Adrenal gland (tissue), 12 donors: ENCODE results near the gene FBLIM1. TPM values are rescaled to one million over a fixed set of nuclear protein-coding genes. Genes with fewer than 3 reads are reported as not detected.
A peak's percentile ranks its signal among the peaks of the same experiment; 100 is the strongest.

Source experiments
- DNase-seq, 7 donors: peaks; one replicate each; pipeline ENCODE4 v3.0.0-alpha.2; 2019 to 2020
- H3K27ac ChIP-seq, 5 donors: fragments of 200-600 bp; sonication (generic) in 4 of 5; 1 replicate in 3 of 5; 2 replicates in 2 of 5; pipeline versions ENCODE4 v1.5.1 to v1.8.0; 2016 to 2020; ENCODE audit warnings: mild to moderate bottlenecking in 1 of 5
- H3K27me3 ChIP-seq: fragments of 200-600 bp; 2 replicates; pipeline ENCODE4 v1.8.0; 2021
- H3K36me3 ChIP-seq, 2 donors: fragments of 200-600 bp; replicated peaks in 1 of 2; 1 replicate in 1 of 2; 2 replicates in 1 of 2; pipeline versions ENCODE4 v1.5.1 to v1.8.0; 2018 to 2022
- H3K4me1 ChIP-seq, 2 donors: fragments of 200-600 bp; replicated peaks in 1 of 2; 1 replicate in 1 of 2; 2 replicates in 1 of 2; pipeline versions ENCODE4 v1.5.1 to v1.8.0; 2018 to 2021
- H3K4me3 ChIP-seq, 4 donors: fragments of 200-600 bp; sonication (generic) in 3 of 4; one replicate each; pipeline ENCODE4 v1.5.1; 2016 to 2018
- H3K9me3 ChIP-seq, 3 donors: fragments of 200-600 bp; sonication (generic) in 1 of 3; replicated peaks in 1 of 3; 1 replicate in 2 of 3; 2 replicates in 1 of 3; pipeline versions ENCODE4 v1.5.1 to v1.8.0; 2016 to 2021
- POLR2A ChIP-seq, 2 donors: fragments of 450-650 bp; IDR thresholded peaks; one replicate each; pipeline ENCODE4 v1.6.1; 2017; ENCODE audit warnings: antibody characterized with exemption in 2 of 2, mild to moderate bottlenecking in 2 of 2, moderate library complexity in 1 of 2
- WGBS, 4 donors: extraction: QIAGEN DNeasy Blood & Tissue Kit in 2 of 4; methylation state at CpG; one replicate each; pipeline versions ENCODE4 v1.1.5 to v1.1.7; 2013 to 2017; 5-methylcytosine and 5-hydroxymethylcytosine counted together
- intact Hi-C, 2 donors: fragments of 100-400 bp; cut with DNase I; formaldehyde crosslinking; loops; one replicate each; pipeline versions ENCODE4 v1.14.1 to v1.15.0; 2022 to 2023
- polyA plus RNA-seq, 3 donors: library from polyadenylated mRNA; stranded (reverse); fragments of 200-250 nt in 2 of 3; fragments of 350-450 nt in 1 of 3; fragmentation: Illumina TruSeq in 1 of 3; extraction: RNeasy Lipid Tissue Mini Kit (QIAGEN cat#74804) in 1 of 3; gene quantifications; one replicate each; pipeline ENCODE4 v1.2.3, GENCODE V29; 2013 to 2014
- total RNA-seq, 9 donors: library from RNA; depleted of rRNA in 4 of 9; stranded (reverse); fragments of >200 nt in 4 of 9; fragments of 120-200 nt in 1 of 9; fragmentation: NEBNext Ultra II Directional in 1 of 9; extraction: Animal tissue kit (Norgen Biotek cat#: 25700) in 1 of 9; gene quantifications; one replicate each; pipeline versions ENCODE4 v1.1.0 to v1.2.4, GENCODE V29; 2013 to 2023
- TF ChIP-seq, protein P1 (sequence below), 6 experiments: fragments of 450-650 bp in 4 of 6; fragments of 200-600 bp in 2 of 6; sonication (generic) in 1 of 6; IDR thresholded peaks; 1 replicate in 5 of 6; 2 replicates in 1 of 6; pipeline versions ENCODE4 v1.5.1 to v1.8.0; 2016 to 2021; ENCODE audit warnings: antibody characterized with exemption in 6 of 6, mild to moderate bottlenecking in 2 of 6, moderate library complexity in 1 of 6
- donor health status: healthy with polysubstance abuse.
- donor health status: Bipolar disorder and iron deficiency.
- donor health status: DM: yes; HTN: yes; CAD: no.
- donor health status: DM: no; HTN: no; CAD: no.
- donor health status: DM: no; HTN: no; CAD: no.
- donor health status: DM: yes; HTN: yes; CAD: no.

Gene FBLIM1
- total and polyA plus RNA-seq, 12 donors, result 4.0 to 103 (median 44.4) TPM

DNA sequence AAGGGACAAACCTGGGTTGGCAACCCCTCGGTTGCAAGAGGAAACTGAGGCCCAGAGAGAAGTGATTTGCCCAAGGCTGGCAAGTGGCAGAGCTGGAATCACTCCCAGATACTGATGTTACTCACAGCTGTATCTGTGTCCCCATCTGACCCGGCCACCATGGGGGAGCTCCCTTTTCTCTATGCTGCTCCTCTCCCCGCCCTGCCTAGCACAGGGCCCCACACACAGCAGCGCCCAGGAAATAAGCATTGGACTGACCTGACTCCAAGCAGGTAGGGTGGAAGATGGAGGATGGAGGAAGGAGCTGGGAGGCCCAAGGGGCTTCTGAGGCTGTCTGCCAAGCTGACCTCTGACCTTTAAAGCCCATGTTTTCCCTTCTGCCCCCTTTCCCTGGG, 3.0 kb upstream of the FBLIM1 start:
- peaks cover 7% of the 10 kb centered on the region for H3K27me3 ChIP-seq
- no peaks in the 10 kb centered on the region for H3K36me3 ChIP-seq
- DNase-seq, result peak in 1 of 7 donors; percentile 39
- H3K27ac ChIP-seq, result no peak overlapping the region
- 59 to 78% (median 72%) methylated on average over 4 of the region's 4 CpGs; no CpG with 5 or more reads in 1 of the 4 donors for WGBS, 4 donors
- TF ChIP-seq, protein P1, sequence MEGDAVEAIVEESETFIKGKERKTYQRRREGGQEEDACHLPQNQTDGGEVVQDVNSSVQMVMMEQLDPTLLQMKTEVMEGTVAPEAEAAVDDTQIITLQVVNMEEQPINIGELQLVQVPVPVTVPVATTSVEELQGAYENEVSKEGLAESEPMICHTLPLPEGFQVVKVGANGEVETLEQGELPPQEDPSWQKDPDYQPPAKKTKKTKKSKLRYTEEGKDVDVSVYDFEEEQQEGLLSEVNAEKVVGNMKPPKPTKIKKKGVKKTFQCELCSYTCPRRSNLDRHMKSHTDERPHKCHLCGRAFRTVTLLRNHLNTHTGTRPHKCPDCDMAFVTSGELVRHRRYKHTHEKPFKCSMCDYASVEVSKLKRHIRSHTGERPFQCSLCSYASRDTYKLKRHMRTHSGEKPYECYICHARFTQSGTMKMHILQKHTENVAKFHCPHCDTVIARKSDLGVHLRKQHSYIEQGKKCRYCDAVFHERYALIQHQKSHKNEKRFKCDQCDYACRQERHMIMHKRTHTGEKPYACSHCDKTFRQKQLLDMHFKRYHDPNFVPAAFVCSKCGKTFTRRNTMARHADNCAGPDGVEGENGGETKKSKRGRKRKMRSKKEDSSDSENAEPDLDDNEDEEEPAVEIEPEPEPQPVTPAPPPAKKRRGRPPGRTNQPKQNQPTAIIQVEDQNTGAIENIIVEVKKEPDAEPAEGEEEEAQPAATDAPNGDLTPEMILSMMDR (IDR thresholded peaks at IDR 0.05), result no peak
- TF ChIP-seq POLR2A (IDR thresholded peaks at IDR 0.05), result no peak
- H3K4me1 ChIP-seq, result peaks cover 6 to 30% of the 10 kb centered on the region in 2 donors
- H3K9me3 ChIP-seq, result no peaks in the 10 kb centered on the region
- no peak overlapping the region for H3K4me3 ChIP-seq
- intact Hi-C loops, result no loop called here

DNA sequence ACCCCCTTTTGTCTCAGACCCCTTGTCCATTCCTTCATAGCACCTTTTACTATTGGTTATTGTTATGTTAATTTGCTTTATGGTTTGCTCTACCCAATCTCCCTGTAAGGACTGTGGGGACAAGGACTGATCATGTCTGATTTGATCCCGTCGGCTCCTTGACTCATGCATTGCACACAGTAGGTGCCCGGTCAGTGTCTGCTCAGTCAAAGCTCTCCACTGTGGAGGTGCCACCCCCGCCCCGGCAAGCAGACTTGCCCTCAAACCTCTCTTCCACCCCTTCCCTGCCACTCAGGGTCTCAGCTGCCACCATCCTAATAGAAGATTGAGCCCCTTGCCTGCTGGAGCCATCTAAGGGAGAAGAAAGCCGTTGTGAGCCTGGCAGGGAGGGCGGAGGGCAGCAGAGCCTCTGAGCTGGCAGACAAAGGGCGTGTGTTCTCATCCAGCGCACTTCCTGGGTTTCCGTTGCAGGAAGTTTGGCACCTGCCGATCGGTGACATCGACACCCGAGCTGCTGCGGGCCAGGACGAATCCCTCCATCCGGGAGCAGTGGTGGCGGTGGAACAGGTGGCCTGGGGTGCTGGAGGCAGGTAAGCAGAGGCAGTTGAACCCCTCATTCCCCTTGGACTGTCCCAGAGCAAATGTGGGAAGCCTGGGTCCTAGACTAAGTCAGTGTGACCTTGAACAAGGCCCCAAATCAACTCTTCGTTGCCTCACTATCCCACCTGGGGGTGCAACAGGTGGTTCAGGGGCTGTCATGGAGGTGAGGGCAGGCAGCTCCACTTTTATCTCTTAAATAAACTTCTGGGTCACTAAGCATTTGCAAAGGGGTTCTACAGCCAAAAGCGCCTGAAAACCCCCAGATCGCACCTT, 2.2 kb upstream of the FBLIM1 start:
- no peak overlapping the region for H3K4me3 ChIP-seq
- no peak for TF ChIP-seq POLR2A (IDR thresholded peaks at IDR 0.05)
- TF ChIP-seq, protein P1 (IDR thresholded peaks at IDR 0.05), result no peak
- peaks cover 6 to 30% of the 10 kb centered on the region in 2 donors for H3K4me1 ChIP-seq
- peaks cover 7% of the 10 kb centered on the region for H3K27me3 ChIP-seq
- H3K36me3 ChIP-seq, result no peaks in the 10 kb centered on the region
- no peak for DNase-seq
- H3K9me3 ChIP-seq, result no peaks in the 10 kb centered on the region
- 69 to 83% (median 77%) methylated on average over 12 to 21 of the region's 21 CpGs for WGBS, 4 donors
- no peak overlapping the region for H3K27ac ChIP-seq
- intact Hi-C loops, result no loop called here

DNA sequence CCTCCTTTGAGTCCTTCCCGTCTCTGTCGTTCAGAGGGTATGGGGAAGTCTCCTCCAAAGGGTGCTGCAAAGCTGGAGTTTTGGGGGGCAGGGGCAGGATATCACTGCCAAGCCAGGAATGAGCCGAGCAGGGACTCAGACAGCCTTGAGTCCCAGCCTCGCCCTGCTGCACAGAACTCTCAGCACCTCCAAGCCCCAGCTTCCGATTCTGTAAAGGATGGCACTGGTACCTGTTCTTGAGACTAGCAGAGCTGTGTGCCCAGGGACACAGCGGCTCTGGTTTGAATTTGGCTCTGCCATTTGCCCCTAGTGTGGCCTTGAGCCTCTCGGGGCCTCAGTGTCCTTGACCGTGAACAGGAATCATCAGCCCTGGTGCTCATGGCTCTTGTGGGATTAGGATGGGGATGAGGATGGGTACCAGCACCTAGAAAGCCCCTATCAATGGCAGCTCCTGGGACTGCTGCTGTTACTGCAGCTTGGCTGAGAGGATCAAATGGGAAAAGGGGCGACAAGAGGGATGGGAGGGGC, 1.5 kb upstream of the FBLIM1 start:
- Histone ChIP-seq H3K27ac (peak overlapping the region in 2 of 5 donors; percentile 82 to 93), H3K4me3 (no peak overlapping the region)
- DNase-seq, result no peak

More for the DNA sequence above, 1.5 kb upstream of the FBLIM1 start:
- WGBS, 4 donors, result 38 to 47% (median 43%) methylated on average over 5 to 9 of the region's 9 CpGs
- H3K27me3 ChIP-seq, result peaks cover 7% of the 10 kb centered on the region
- H3K4me1 ChIP-seq, result peaks cover 6 to 35% of the 10 kb centered on the region in 2 donors
- TF ChIP-seq POLR2A (IDR thresholded peaks at IDR 0.05), result no peak
- TF ChIP-seq, protein P1 (IDR thresholded peaks at IDR 0.05), result no peak
- H3K9me3 ChIP-seq, result no peaks in the 10 kb centered on the region
- H3K36me3 ChIP-seq, result no peaks in the 10 kb centered on the region
- intact Hi-C loops, result no loop called here
